Measurements from ENCODE around the gene CDC42SE2.

The CDC42SE2 gene

GRCh38 chr5:131225282-131225974 lies 38.4 kb upstream of the CDC42SE2 start:
- Histone ChIP-seq H3K27me3 (ENCODE audit: insufficient read depth, poor library complexity, severe bottlenecking) (no peaks in the 10 kb centered on the region), H3K4me3 (replicated peaks; ENCODE audit: insufficient read depth, low read length) (no peak overlapping the region), H3K27ac (replicated peaks) (no peak overlapping the region)
- TF ChIP-seq GABPA (IDR thresholded peaks at IDR 0.05; ENCODE audit: low read depth): no peak
- no peak for TF ChIP-seq REST (IDR thresholded peaks at IDR 0.05; ENCODE audit: insufficient replicate concordance, low read depth)
- no peak for TF ChIP-seq POLR2AphosphoS5 (IDR thresholded peaks at IDR 0.05; ENCODE audit: low read depth)
- DNase-seq (ENCODE audit: low read depth in 1 of 2, low spot score in 1 of 2): no peak

- DNase-seq (ENCODE audit: low read depth in 1 of 2, low spot score in 1 of 2): no peak
- TF ChIP-seq GABPA (IDR thresholded peaks at IDR 0.05; ENCODE audit: low read depth) (no peak), REST (IDR thresholded peaks at IDR 0.05; ENCODE audit: insufficient replicate concordance, low read depth) (no peak), CTCF (IDR thresholded peaks at IDR 0.05; ENCODE audit: insufficient read depth, low read length) (no peak), POLR2AphosphoS5 (IDR thresholded peaks at IDR 0.05; ENCODE audit: low read depth) (no peak), SPI1 (IDR thresholded peaks at IDR 0.05; ENCODE audit: borderline replicate concordance, low read depth) (no peak)
- H3K27ac ChIP-seq (replicated peaks): no peak overlapping the region
- no peaks in the 10 kb centered on the region for H3K27me3 ChIP-seq (ENCODE audit: insufficient read depth, poor library complexity, severe bottlenecking)
- H3K4me3 ChIP-seq (replicated peaks; ENCODE audit: insufficient read depth, low read length): no peak overlapping the region
Observed at GRCh38 chr5:131226899-131227298, 37.0 kb upstream of the CDC42SE2 start.

- Histone ChIP-seq H3K27ac (replicated peaks) (no peak overlapping the region), H3K4me3 (replicated peaks; ENCODE audit: insufficient read depth, low read length) (no peak overlapping the region), H3K27me3 (ENCODE audit: insufficient read depth, poor library complexity, severe bottlenecking) (no peaks in the 10 kb centered on the region)
- no peak for DNase-seq (ENCODE audit: low read depth in 1 of 2, low spot score in 1 of 2)
- TF ChIP-seq REST (IDR thresholded peaks at IDR 0.05; ENCODE audit: insufficient replicate concordance, low read depth) (no peak), GABPA (IDR thresholded peaks at IDR 0.05; ENCODE audit: low read depth) (no peak), POLR2AphosphoS5 (IDR thresholded peaks at IDR 0.05; ENCODE audit: low read depth) (no peak), CTCF (IDR thresholded peaks at IDR 0.05; ENCODE audit: insufficient read depth, low read length) (no peak), SPI1 (IDR thresholded peaks at IDR 0.05; ENCODE audit: borderline replicate concordance, low read depth) (no peak)
Observed at GRCh38 chr5:131228646-131229045, 35.2 kb upstream of the CDC42SE2 start.
